ENCODE results near the gene TFPI2.

TFPI2 gene

DNA sequence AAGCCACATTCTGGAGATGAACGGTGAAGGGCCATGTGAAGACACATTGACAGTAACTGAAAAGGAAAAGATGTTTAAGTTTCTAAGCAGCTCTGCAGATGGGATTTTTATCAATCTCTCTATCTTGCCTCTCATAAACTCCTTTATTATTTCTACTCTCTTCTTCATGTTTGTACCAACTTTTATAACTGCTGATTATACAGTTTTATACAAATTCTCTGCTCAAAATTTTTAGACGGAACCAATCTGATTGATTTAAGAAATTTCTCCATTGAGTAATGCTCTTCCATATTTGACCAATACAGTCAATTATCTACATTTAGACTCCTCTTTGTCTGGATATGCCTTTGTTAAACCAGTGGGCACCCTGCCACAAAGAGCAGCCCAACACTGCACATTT is 31.7 kb downstream of the TFPI2 start:
- DNase-seq (ENCODE audit: low spot score) = no peak

DNA sequence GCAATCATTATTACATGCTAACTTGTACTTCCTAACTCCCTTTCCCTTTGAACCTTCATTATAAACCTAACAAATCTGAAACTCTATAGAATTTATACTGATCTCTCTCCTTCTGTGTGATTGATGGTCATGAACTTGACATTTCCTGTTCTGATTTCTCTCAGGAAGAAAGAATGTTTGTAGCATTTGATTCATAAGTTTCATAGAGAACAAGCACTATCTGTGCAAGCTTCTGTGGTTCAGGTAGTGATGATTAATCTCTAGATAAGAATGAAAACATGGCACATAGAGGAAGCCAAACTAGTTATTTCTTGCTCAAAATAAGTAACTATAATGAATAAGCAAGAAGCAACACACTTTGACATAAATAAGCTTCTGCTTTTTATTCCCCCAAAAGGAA is 34.2 kb downstream of the TFPI2 start:
- DNase-seq (ENCODE audit: low spot score) = no peak

DNA sequence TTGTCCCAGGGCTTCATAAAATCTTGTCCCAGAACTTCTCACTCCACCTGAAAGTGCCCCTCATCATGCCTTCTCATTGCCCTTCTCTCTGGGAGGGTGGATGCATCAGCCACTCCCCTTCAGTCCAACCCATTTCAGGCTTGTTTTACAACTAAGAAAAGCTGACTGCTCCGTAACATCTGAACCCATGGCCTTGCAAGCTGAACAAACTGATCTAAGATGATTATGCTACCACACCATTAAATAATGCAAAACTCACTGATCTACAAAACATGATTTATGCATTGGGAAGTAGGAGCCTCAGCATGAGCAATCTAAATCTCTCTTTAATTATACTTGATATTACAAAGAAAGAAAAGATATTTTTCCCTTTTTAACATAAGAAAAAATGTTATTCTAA is 34.8 kb downstream of the TFPI2 start:
- no peak for DNase-seq (ENCODE audit: low spot score)

DNA sequence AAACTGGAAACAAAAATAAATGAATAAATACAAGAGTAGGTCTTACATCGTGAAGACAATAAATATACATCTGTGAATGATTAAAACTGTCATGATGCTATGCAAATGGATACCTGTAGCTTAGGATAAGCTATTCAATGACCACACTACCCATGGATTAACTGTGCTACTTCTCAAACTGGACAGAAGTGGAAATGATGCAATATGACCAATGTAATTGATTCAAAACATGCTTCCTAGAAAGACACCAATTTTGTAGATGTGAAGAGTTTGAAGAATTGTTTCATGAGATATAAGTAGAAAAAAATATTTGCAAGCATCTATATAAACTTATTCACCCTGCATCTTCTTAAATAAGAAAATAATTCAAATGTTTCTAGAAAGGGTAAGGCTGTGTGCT is 36.1 kb downstream of the TFPI2 start:
- no peak for DNase-seq (ENCODE audit: low spot score)

DNA sequence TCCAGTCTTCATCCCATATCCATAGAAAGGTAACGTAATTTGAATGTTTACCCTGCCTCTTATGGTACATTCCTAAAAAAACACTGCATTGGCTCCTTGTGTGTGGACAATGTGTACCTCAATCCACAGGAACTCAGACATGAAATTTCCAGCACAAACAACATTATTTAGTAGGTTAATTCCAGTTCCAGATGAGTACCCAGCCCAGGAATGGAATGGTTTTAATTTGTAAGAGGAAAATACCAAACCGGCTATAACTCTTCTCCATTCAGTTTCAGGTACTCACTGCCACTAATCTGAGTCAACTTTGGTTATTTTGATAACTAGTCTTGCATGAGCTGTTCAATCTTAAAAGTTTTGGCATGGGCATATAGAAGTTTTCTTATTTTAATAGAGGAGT is 39.0 kb downstream of the TFPI2 start:
- DNase-seq (ENCODE audit: low spot score) = no peak

DNA sequence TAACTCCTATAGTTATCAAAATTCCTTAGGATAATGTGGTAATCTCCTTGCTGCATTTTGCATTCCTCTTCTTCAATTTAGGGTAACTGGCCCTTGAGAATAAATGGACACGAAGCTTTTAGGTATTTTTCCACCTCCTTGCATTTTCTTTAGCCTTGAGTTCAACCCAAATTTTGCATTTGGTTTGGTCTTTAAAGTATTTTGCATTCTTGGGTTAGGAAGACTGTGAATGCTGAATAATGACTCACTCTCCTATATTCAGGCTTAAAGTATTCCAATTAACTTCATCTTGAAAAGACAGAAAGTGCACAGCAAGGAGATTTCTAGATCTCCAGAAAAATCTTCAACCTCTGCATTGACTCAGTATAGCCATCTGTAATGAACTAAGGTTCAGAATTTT is 47.3 kb downstream of the TFPI2 start:
- no peak for DNase-seq (ENCODE audit: low spot score)

DNA sequence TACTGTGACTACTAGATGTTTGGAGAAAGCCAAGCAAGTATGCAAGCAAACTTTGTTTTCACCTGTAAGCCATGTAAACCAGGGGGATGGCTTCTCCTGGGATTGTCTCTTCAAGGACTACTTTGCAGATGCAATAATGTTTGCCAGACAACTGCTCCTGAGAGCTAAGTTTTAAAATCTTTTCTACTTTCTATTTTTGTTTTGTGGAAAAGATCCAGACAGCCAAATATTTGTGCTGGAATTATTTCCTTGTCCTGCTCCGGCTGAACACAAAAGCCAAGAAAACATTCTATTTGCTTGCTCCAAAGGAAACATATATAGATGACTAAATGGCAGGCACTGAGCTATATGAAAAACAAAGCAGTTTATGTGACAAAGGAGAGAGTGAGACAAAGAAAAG is 51.6 kb downstream of the TFPI2 start:
- DNase-seq (ENCODE audit: low spot score) = no peak

DNA sequence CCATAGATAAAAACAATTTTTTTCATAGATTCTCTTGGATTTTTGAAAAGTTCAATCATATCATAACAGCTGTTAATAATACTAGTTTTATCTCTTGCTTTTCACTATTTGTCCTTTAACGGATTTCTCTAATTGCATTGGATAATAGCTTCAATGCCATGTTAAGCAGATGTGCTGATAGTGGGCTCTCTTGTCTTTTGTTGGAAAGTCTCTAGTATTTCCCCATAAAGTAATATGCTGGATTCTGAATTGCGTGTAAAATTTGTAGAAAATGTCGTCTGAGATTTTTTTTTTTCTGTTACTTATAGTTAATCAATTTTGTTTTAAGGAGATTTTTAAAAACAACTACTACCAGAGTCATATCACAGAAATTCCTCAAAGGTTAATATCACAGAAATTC is 53.3 kb downstream of the TFPI2 start:
- DNase-seq (ENCODE audit: low spot score) = no peak

DNA sequence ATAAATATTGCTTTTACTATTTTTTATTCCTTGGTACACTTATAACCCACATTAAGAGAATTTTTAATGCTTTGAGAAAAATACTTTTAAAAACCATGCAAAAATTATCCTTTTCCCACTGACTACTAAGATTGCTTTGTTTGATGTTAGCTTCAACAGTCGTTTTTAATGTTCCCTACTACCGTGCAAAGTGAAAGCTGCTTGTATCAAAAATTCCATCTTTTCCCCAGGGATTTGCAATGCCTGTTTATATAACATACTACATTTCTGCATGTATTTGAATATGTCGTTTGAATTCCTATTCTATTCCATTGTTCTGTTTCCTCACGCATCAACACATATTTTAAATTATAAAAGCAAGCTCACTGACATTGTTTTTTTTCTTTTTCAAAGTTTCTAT is 54.4 kb downstream of the TFPI2 start:
- no peak for DNase-seq (ENCODE audit: low spot score)

DNA sequence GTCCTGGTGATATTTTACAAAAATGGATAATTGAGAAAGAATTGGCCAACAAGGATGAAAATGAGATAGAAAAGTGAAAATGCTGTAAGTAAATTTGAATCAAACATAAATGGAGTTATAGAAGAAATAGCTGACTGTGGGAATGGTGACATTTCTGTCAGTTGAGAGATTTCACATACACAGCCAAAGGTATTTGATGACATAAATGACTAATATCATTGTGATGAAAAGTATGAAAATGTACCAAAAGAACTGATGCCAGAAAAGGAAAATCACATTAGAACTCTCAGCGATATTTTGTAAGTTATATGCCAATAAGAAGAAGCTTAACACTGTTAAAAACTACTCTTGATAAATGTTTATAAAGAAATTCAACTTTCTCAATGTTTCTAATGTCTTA is 54.9 kb downstream of the TFPI2 start:
- no peak for DNase-seq (ENCODE audit: low spot score)
